ENCODE measurements around the gene RREB1.

The RREB1 gene, protein sequence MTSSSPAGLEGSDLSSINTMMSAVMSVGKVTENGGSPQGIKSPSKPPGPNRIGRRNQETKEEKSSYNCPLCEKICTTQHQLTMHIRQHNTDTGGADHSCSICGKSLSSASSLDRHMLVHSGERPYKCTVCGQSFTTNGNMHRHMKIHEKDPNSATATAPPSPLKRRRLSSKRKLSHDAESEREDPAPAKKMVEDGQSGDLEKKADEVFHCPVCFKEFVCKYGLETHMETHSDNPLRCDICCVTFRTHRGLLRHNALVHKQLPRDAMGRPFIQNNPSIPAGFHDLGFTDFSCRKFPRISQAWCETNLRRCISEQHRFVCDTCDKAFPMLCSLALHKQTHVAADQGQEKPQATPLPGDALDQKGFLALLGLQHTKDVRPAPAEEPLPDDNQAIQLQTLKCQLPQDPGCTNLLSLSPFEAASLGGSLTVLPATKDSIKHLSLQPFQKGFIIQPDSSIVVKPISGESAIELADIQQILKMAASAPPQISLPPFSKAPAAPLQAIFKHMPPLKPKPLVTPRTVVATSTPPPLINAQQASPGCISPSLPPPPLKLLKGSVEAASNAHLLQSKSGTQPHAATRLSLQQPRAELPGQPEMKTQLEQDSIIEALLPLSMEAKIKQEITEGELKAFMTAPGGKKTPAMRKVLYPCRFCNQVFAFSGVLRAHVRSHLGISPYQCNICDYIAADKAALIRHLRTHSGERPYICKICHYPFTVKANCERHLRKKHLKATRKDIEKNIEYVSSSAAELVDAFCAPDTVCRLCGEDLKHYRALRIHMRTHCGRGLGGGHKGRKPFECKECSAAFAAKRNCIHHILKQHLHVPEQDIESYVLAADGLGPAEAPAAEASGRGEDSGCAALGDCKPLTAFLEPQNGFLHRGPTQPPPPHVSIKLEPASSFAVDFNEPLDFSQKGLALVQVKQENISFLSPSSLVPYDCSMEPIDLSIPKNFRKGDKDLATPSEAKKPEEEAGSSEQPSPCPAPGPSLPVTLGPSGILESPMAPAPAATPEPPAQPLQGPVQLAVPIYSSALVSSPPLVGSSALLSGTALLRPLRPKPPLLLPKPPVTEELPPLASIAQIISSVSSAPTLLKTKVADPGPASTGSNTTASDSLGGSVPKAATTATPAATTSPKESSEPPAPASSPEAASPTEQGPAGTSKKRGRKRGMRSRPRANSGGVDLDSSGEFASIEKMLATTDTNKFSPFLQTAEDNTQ (N-terminal part only)

DNA sequence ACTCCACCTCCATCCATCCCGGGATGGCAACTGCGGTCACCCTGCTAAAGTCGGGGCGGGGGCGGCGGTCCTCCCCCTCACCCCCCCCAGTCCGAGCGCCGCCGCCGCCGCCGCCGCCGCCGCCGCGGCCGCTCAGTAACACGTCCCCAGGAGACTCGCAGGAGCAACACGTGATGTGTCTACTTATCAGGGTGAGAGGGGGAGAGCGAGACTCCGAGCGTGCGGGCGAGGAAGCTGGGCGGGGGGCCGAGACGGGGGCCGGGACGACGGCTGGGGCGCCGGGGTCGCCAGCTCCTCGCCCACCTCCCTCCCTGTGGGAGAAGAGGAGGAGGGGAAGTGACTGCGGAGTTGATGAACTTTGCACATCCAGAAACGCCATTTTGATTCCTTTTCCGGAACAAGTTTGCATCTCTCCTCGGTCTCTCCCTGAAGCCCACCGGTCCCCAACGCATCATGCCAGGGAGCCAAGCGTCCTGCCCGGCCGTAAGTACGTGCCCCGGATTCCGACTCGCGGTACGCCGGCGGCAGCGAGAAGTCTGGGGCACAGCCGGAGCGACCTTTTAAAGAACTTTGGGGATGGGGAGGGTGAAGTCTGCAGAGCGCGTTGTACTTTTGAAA lies at the start of gene RREB1:
Gene RREB1 (plus strand): TSS at position 384 of the 618 bp plus-strand sequence. CDS start 73,951 bp downstream, outside the sequence.
- peak; percentile 66 for DNase-seq

DNA sequence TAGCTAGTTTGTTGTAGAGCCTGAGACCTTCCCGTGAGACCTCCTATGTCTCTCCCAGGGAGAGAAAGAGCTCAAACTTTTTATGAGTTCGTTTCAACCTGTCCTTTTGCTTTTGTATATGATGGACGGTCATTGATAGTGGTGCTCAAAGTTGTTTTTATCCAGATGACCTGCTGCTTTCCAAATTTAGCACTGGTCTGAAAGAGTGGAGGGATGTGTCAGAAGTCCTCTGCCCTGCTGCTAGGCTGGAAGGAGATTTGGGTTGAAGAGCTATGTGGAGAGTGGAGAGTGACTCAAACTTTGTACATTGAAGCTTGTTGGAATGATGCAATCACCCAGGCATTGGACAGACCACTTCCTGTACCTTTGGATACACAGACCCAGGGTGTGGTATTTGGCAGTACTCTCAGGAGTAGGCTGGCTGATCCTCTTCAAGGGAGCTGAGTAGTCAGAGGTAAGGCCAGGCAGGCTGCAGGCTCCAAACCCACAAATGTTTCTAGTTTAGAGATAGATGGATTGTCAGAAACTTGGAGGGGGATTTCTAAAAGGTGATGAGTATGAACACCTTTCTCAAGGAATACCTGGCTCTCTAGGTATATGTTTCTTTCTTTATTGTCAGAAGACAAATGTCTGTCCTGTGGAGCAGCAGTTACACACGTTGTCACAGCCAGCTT lies 49.4 kb upstream of the RREB1 start:
- DNase-seq: no peak

DNA sequence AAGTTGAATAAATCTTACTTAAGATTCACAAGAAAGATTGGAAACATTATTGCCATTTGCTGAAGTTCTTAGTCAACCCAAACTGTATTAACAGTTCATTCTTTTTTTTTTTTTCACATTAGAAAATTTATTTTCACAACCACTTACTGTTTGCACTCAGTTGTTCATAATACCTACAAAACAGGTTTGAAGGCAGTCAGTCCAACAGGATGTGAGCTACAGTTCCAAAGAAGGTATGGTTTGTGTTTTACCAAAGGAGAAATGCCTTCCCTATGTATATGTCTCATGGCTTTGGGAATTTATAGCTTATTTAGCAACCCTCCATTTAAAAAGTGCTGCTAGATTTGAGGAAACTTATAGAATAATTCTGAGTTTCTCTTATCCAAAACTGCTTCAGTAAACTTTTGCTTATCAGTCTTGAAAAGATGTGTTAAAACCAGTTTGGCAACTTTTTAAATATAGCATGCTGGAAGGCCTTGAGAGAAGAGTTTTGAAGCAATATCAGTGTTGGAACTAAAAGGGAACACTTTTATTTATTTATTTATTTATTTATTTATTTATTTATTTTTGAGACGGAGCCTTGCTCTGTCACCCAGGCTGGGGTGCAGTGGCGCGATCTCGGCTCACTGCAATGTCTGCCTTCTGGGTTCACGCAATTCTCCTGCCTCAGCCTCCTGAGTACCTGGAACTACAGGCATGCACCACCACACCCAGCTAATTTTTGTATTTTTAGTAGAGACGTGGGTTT lies 46.8 kb upstream of the RREB1 start:
- no peak for DNase-seq

DNA sequence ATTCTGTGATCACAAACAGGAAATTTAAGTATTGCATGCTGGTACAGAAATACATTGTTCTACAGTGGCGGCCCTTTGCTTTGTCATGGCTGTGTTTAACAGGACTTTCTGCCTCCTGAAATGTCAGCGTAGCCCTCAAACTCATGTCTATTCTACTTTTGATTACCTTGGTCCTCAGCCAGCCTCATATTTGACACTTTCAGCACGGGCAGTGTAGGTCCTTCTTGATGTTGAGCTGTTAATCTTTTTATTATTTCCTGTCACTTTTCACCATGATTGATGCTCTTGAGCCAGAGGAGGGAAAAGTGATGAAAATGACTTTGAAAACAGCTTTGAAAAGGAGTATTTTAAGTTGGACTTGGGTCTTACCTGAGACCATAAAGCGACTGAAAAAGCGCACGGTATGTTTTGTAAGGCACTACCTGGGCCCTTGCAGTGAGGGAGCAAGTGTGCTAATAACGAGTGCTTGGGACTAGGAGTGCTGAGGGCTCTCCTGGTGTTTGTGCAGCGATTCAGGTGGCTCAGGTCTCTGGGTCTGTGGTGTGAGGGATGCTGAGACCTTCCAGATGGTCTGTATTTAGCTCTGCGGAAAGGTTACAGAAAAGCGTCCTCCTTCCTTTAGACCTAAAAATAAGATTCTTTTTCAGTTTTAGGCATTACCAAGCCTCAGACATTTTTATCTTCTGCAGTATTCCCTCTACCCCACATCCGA lies 45.2 kb upstream of the RREB1 start:
- no peak for DNase-seq

DNA sequence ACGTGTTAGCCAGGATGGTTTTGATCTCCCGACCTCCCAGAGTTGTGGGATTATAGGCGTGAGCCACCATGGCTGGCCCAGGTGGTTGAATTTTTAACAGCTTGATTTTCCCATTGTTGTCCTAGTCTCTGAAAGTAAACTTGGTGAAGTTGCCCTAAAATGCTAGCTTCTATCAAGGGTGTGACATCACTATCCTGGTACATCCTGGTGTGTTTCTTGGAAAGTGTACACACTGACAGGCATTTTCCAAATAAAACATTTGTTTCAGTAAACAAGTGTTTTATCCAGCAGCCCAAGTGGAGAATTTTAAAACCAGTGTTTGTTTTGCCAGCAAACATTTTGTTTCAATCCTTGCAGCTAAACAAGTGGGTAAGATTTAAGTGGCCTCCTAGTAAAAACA lies 40.5 kb upstream of the RREB1 start:
- DNase-seq: no peak

DNA sequence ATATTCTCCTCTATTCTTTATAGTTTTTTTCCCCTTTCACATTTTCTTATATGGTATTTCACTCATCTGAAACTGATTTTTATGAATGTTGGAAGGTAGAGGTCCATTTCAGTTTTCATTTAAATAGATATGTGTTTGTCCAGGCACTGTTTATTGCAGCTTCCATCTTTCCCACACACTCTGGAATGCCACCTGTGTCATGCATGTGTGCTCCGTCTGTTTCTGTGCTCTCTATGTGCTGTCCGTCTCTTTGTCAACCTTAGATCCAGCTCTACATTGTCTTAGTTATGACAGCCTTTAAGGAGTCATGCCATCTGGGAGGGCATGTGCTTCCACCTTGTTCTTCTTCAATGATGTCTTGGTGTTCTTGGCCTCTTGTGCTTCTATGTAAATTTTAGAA lies 36.4 kb upstream of the RREB1 start:
- no peak for DNase-seq

DNA sequence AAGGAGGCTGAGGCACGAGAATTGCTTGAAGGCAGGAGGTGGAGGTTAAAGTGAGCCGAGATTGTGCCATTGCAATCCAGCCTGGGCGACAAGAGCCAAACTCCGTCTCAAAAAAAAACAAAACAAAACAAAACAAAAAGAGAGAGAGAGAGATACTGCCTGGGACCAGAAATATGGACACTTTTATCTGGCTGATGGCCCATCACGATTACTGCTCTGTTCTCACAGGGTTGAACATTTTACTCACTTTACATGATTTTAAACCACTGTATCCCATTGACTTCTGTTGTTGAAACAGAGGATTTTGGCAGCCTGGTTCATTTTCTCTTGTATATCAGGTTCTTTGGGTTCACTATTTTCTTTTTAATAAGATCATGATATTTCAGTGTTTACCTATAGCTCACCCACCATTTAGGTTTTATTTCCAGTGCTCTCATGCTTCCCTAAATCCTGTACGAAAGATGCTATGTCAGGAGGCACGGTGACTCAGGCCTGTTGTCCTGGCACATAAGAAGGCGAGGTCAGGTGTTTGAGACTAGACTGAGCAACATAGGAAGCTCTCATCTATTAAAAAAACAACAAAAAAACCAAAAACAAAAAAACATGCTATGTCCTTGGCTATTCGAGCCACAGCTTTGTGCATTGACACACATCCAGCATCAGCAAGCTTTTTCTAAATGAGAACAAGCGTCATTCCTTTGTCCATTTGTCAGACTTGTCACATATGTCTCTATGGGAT lies 34.5 kb upstream of the RREB1 start:
- no peak for DNase-seq

DNA sequence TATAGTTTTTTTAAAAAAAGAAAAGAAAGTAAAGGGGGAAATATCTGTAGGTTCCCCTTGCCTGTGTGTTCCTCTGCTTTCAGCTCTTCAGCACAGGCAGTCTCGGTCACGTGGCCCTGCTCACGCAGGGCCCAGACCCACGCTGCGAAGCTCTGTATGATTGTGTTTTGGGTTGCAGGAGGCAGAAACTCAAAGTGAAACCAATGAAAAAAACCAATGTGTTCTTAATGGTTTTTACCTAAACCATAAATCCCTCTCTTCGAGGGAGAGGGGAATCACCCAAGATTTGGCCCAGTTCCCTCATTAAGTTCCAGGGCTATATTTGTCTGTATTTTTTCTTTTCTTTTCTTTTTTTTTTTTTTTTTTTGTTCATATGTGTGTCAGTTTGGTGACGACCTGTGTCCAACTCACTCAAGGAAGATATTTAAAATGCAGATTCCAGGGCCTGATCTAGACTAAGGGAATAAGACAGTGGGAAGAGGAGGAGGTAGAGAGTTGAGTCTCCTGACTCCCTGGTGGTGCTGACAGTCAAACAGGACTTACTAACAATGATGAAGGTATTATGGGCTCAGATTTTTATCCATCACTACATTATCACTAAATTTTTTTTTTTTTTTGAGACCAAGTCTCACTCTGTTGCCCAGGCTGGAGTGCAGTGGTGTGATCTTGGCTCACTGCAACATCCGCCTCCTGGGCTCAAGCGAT lies 33.8 kb upstream of the RREB1 start:
- DNase-seq: peak; percentile 69

DNA sequence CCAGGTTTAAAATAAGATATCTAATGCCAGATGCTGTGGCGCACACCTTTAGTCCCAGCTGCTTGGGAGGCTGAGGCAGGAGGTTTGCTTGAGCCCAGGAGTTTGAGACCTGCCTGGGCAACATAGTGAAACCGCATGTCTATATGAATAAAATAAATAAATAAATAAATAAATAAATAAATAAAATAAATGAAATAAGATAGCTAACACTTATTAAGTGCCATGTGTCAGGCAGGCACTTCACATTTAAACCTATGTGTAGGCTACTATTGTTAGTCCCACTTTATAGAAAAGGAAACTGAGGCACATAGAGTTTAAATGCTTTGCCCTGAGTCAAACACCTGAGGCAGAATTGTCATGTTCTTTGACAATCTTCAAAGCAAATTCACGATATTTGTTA lies 32.9 kb upstream of the RREB1 start:
- no peak for DNase-seq

DNA sequence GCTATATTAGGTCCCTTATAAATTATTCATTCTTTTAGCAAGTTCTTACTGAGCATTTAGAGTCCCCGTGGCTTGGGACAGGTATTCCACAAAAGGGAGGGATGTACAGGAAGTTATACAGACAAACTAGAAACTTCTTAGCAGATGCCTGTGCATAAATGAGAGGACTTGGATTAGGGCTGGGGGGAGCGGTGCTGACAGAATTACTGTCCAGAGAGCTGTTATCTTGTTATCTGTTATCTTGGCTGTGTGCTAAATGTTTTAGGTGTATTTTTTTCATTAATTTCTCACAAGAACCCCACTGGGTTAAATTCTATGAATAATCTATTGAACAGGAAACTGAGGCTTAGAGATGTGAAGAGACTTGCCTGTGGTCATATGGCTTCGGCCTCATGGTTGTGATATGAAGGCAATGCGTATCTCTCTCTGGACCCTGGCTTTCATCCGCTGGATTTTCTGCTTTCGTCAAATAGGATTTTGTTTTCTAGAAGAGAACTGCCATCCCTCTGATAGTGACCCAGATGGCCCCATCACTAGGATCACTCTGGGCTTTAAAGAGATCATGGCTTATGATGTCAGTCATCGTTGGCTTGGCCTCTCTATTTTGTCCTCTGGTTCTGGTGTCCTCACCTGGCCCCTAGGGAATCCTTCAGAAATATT lies 32.3 kb upstream of the RREB1 start:
- DNase-seq: no peak

DNA sequence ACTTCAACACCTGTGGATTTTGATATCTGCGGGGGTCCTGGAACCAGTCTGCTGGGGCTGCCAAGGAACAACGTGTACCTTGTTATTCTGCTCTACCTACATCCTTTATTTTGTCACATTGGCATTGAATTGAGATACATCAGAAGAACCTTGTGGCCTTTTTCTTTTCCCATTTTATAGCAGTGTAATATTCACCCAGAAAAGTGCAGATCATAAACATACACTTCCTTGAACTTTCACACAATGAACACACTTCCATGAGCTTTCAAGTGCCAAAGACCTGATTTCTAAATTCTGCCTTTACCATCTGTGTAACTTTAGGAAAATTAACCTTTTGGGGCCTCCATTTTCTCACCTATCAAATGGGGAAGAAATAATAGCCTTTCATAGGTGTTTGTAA lies 29.9 kb upstream of the RREB1 start:
- no peak for DNase-seq

DNA sequence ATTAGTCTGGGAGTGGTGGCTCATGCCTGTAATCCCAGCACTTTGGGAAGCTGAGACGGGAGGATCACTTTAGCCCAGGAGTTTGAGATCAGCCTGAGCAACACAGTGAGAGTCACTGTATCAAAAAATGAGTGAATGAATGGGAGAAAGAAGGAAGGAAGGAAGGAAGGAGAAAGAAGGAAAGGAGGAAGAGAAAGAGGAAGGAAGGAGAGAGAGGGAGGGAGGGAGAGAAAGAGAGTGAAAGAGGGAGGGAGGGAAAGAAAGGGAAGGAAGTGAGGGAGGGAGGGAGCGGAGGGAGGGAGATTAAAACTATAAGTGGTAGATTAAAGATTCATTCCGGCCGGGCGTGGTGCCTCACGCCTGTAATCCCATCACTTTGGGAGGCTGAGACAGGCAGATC lies 28.9 kb upstream of the RREB1 start:
- no peak for DNase-seq

DNA sequence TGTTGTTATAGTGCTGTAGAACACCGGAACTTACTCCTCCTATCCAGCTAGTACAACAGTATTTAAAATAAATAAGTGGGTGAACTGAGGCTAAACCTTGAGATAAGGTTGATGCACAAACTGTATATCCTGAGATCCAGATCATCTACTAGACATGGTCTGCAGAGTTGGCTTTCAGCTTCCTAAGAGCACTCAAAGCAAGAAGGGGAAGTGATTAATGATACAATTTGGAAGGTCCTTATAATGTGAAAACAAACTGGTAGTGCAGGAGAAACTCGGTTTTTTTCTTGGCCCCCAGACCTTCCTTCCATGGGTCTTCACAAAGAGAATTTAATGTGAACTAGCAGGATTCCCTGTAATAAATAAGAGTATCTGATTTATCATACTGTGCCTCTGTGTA lies 27.4 kb upstream of the RREB1 start:
- no peak for DNase-seq

DNA sequence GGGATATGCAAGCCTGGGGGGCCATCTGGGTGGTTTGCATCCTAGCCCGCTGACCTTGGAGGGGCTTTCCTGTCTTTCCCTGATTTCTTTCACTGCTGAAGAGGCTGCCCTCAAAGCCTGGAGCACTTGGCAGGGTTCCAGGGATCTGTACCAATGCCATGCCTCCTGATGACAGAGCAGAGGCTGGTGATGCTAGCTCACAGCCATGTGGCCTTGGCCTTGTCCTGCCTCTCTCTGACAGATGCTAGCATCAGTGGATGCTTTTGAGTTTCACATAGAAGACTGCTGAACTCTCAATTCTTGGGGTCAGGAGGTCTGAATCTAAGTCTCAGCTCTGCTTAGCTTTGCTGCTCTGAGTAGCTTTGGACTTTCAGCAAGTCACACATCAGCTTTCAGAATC lies 21.9 kb upstream of the RREB1 start:
- DNase-seq: peak; percentile 32

DNA sequence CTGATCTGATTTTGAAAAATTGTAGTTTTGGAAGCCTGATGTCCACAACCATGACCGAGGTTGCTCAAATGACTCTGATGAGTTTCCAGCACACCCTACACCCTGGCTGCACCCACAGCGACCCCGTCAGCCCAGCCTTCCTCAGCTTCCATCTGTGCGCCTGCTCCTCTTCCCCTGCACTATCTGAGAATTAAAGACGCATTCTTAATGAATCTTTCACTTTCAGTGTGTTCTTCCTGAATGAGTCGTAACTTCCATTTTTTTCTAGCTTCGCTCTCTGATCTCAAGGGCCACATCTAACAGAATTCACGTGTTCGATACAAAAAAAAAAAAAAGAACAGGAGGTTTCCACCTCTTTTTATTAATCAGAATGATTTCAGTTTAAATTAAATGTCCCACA lies 21.3 kb upstream of the RREB1 start:
- peak; percentile 63 for DNase-seq

DNA sequence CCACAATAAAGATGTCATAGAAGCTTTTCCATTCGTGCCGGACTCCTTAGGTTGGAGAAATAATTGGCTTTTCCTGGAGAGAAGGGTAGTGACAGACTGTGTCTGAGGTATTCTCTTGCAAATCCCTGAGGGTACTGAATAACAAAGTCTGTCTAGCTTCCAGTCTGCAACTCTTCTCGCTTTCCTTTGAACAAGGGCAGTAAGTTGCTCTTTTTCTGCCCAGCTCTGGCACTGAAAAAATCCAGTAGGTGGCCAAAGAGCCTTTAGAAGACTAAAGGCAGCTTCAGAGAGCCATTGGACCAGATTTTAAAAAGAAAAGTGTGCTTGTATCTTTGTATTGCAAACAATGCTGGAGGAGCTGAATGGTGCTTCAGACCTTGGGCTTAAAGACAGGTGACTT lies 20.7 kb upstream of the RREB1 start:
- DNase-seq: no peak

DNA sequence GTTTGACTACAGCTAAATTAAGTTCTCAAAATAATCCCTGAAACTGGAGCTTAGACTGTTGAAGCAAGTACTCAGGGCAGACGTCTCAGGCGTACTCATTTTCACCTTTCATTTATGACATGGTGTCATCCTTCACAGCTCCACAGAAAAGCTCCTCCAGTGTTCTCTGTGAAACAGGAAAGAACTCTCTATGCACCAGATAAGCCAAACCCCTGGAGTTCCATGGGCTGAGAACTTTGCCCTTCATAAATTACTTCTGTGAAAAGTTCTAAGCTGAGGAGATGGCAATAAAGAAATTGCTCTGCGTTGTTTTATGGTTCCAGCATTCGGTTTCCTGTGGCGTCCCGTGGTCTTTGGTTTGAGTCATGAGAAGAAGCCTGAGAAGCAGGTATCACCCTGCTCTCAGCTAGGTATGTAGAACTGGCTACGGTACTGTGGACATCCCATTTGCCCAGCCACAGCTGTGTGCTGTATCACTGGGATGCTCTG lies 20.2 kb upstream of the RREB1 start:
- peak; percentile 62 for DNase-seq

DNA sequence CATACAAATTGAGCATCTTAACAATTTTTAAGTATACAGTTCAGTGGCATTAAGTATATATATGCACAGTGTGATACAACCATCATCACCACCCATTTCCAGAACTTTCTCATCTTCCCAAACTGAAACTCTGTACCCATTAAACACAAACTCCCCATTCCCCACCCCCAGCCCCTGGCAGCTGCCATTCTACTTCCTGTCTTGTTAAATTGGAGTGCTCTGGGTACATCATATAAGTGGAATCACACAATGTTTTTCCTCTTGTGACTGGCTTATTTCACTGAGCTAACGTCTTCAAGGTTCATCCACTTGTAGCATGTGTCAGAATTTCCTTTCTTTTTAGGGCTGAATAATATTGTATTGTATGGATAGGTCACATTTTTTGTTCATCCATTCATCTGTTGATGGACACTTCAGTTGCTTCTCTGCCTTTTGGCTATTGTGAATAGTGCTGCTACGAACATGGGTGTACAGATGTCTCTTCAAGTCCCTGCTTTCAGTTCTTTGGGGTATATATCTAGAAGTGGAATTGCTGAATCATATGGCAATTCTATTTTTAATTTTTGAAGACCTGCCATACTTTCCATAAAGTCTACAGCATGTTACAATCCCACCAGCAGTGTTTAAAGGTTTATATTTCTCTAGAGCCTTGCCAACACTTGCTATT lies 19.6 kb upstream of the RREB1 start:
- DNase-seq: peak; percentile 35

Data from CD4-positive, alpha-beta T cell treated with Interleukin-17A for 4 hours (primary cell).